Suprapubic skin (tissue), 4 donors: ENCODE data around the gene CCDC178.

Source experiments
- EP300 ChIP-seq: sonication (generic); formaldehyde crosslinking; IDR thresholded peaks from one replicate; pipeline ENCODE4 v1.6.1; 2017; ENCODE audit warnings: antibody characterized with exemption
- POLR2AphosphoS5 ChIP-seq, 3 donors: sonication (generic); formaldehyde crosslinking; IDR thresholded peaks; one replicate each; pipeline ENCODE4 v1.6.1; 2017; ENCODE audit warnings: antibody characterized with exemption in 3 of 3
- TF ChIP-seq, protein P1 (sequence below), 2 donors: fragments of 200-600 bp in 1 of 2; fragments of 450-650 bp in 1 of 2; sonication (generic) in 1 of 2; IDR thresholded peaks; one replicate each; pipeline ENCODE4 v1.5.1; 2016 to 2019; ENCODE audit warnings: antibody characterized with exemption in 2 of 2, mild to moderate bottlenecking in 1 of 2, moderate library complexity in 1 of 2

DNA sequence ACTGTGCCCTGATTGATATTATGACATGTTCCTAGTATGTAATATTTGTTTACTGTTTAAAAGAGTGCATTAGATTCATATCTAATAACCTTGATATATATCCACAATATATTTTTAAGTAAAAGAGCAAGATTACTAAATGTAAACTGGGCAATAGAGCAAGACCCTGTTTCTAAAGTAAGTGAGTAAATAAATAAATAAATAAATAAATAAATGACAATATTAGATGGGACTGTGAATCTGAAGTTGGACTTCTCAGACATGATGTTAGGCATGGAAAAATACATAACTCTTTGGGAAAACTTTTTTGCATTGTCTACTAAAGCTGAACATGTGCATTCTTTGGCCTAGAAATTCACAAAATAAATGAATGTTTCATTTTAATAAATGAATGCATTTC is 164.7 kb downstream of the CCDC178 start:
- TF ChIP-seq, protein P1, sequence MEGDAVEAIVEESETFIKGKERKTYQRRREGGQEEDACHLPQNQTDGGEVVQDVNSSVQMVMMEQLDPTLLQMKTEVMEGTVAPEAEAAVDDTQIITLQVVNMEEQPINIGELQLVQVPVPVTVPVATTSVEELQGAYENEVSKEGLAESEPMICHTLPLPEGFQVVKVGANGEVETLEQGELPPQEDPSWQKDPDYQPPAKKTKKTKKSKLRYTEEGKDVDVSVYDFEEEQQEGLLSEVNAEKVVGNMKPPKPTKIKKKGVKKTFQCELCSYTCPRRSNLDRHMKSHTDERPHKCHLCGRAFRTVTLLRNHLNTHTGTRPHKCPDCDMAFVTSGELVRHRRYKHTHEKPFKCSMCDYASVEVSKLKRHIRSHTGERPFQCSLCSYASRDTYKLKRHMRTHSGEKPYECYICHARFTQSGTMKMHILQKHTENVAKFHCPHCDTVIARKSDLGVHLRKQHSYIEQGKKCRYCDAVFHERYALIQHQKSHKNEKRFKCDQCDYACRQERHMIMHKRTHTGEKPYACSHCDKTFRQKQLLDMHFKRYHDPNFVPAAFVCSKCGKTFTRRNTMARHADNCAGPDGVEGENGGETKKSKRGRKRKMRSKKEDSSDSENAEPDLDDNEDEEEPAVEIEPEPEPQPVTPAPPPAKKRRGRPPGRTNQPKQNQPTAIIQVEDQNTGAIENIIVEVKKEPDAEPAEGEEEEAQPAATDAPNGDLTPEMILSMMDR (IDR thresholded peaks at IDR 0.05), result no peak
- TF ChIP-seq EP300 (no peak), POLR2AphosphoS5 (IDR thresholded peaks at IDR 0.05) (no peak)
